OCI-LY1 (cell line): ENCODE results near the gene TUBE1.

Experiments used
- EZH2 ChIP-seq: fragments of 200-600 bp; sonication (generic), shearing (Covaris generic); IDR thresholded peaks from 2 replicates; pipeline ENCODE4 v1.8.0; 2017; ENCODE audit warnings: borderline replicate concordance, mixed run types, mild to moderate bottlenecking, antibody characterized with exemption, low read length, moderate library complexity, mixed read lengths
- TF ChIP-seq, protein P1 (sequence below): fragments of 200-600 bp; sonication (generic), shearing (Covaris generic); IDR thresholded peaks from 2 replicates; pipeline ENCODE4 v1.5.1; 2017; ENCODE audit warnings: mild to moderate bottlenecking, antibody characterized with exemption, low read length, moderate library complexity, mixed read lengths

DNA sequence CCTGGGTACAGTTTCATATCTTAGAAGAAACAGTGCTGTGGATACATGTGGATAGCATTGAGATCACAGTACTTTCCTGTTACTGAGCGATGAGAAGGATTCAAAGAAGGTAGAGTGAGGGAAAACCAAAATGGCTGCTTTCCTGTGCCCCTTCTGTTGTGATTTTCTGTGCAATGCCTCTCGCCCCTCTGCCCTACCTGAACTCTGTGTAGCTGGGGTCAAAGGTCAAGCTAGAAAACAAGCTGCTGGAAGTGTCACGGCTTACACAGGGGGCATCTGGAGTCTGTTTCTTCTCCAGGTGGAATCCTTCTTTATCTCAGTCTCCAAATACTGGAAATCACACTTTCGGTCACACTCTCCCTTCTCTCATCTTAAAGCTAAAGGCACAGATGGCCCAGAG lies 60.3 kb downstream of the TUBE1 start:
- TF ChIP-seq, protein P1, sequence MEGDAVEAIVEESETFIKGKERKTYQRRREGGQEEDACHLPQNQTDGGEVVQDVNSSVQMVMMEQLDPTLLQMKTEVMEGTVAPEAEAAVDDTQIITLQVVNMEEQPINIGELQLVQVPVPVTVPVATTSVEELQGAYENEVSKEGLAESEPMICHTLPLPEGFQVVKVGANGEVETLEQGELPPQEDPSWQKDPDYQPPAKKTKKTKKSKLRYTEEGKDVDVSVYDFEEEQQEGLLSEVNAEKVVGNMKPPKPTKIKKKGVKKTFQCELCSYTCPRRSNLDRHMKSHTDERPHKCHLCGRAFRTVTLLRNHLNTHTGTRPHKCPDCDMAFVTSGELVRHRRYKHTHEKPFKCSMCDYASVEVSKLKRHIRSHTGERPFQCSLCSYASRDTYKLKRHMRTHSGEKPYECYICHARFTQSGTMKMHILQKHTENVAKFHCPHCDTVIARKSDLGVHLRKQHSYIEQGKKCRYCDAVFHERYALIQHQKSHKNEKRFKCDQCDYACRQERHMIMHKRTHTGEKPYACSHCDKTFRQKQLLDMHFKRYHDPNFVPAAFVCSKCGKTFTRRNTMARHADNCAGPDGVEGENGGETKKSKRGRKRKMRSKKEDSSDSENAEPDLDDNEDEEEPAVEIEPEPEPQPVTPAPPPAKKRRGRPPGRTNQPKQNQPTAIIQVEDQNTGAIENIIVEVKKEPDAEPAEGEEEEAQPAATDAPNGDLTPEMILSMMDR: no peak
- no peak for TF ChIP-seq EZH2
